HCT116 (cell line): ENCODE results near the gene STAU1. TPM values are rescaled to one million over a fixed set of nuclear protein-coding genes. Genes with fewer than 3 reads are reported as not detected.
A peak's percentile ranks its signal among the peaks of the same experiment; 100 is the strongest.

Experiments used
- ATAC-seq: fragments of 200-7000 bp; cut with Tn5 transposase; 2 replicates; pipeline ENCODE4 v1.9.1; 2020; ENCODE audit warnings: mild to moderate bottlenecking, moderate library complexity
- BruUV-seq: library from RNA; stranded (reverse); fragments of 400-500 nt; replicated peaks from 2 replicates; lab custom pipeline; 2021; lab: Mats Ljungman, UMichigan
- CTCF ChIA-PET: fragments of 300-600 bp; sonication (Branson Sonifier 250); formaldehyde crosslinking; loops from one replicate; lab custom pipeline; 2021; ENCODE audit warnings: antibody characterized with exemption; lab: Charles Lee
- POLR2A ChIA-PET: fragments of 300-600, 350-600 bp; sonication (Branson Sonifier 250); formaldehyde crosslinking; loops from one replicate; lab custom pipeline; 2021; ENCODE audit warnings: antibody characterized with exemption; lab: Charles Lee
- RAD21 ChIA-PET, 2 experiments: fragments of 300-600 bp; sonication (Branson Sonifier 250); formaldehyde crosslinking; loops; one replicate each; lab custom pipeline; 2023; ENCODE audit warnings: low total read pairs in 2 of 2; ENCODE audit not compliant: uncharacterized antibody in 2 of 2, unreplicated experiment in 2 of 2, low non-redundant PET in 1 of 2; lab: Charles Lee
- DNase-seq: peaks from one replicate; pipeline ENCODE4 v3.0.0-alpha.2; 2010; ENCODE audit warnings: low read depth, low spot score
- H2AFZ ChIP-seq: fragments of 200-600 bp; shearing (Covaris generic), sonication (generic); 2 replicates; pipeline ENCODE4 v1.6.1; 2017; ENCODE audit warnings: low read depth, mixed run types, mixed read lengths, antibody characterized with exemption, low read length; ENCODE audit not compliant: poor library complexity, severe bottlenecking
- H3K27ac ChIP-seq: 2 replicates; pipeline ENCODE4 v1.5.1; 2012; ENCODE audit warnings: low read depth, low read length
- H3K27me3 ChIP-seq: fragments of 200-600 bp; sonication (generic); 2 replicates; pipeline ENCODE4 v1.6.1; 2016; ENCODE audit warnings: mixed run types, low read length, mixed read lengths; ENCODE audit not compliant: insufficient read depth
- H3K36me3 ChIP-seq, 2 experiments: fragments of 200-500 bp in 1 of 2; fragments of 200-600 bp in 1 of 2; sonication (Bioruptor generic) in 1 of 2; sonication (generic) in 1 of 2; 2 replicates each; pipeline versions ENCODE4 v1.5.1 to v1.6.1; 2014 to 2016; ENCODE audit warnings: low read length in 2 of 2, inconsistent platforms in 1 of 2, mixed read lengths in 1 of 2, mixed run types in 1 of 2; ENCODE audit not compliant: insufficient read depth in 2 of 2, control insufficient read depth in 1 of 2
- H3K4me1 ChIP-seq, 2 experiments: fragments of 200-600 bp in 1 of 2; sonication (generic) in 1 of 2; 2 replicates each; pipeline versions ENCODE4 v1.5.1 to v1.6.1; 2012 to 2017; ENCODE audit warnings: low read length in 2 of 2, inconsistent platforms in 1 of 2, mild to moderate bottlenecking in 1 of 2, mixed read lengths in 1 of 2, mixed run types in 1 of 2, moderate library complexity in 1 of 2; ENCODE audit not compliant: insufficient read depth in 2 of 2, control insufficient read depth in 1 of 2
- H3K4me2 ChIP-seq: fragments of 200-600 bp; sonication (generic); 2 replicates; pipeline ENCODE4 v1.6.1; 2017; ENCODE audit warnings: mixed run types, low read length, mixed read lengths
- H3K4me3 ChIP-seq, 2 experiments: fragments of 200-600 bp in 1 of 2; sonication (generic) in 1 of 2; replicated peaks in 1 of 2; 2 replicates each; pipeline ENCODE4 v1.5.1; 2011 to 2016; ENCODE audit warnings: low read length in 2 of 2, control low read depth in 1 of 2, low read depth in 1 of 2, mild to moderate bottlenecking in 1 of 2, mixed read lengths in 1 of 2, mixed run types in 1 of 2
- H3K79me2 ChIP-seq: fragments of 200-600 bp; sonication (generic); 2 replicates; pipeline ENCODE4 v1.6.1; 2017; ENCODE audit warnings: mild to moderate bottlenecking, mixed run types, low read length, moderate library complexity, mixed read lengths; ENCODE audit not compliant: insufficient read depth
- H3K9ac ChIP-seq: fragments of 200-600 bp; sonication (generic); 2 replicates; pipeline ENCODE4 v1.6.1; 2016; ENCODE audit warnings: low read length, mixed read lengths
- H3K9me2 ChIP-seq: fragments of 200-600 bp; sonication (generic), shearing (Covaris generic); 2 replicates; pipeline ENCODE4 v1.6.1; 2017; ENCODE audit warnings: mixed run types, mild to moderate bottlenecking, moderate library complexity; ENCODE audit not compliant: insufficient read depth
- H3K9me3 ChIP-seq, 2 experiments: fragments of 200-500 bp in 1 of 2; fragments of 200-600 bp in 1 of 2; sonication (Bioruptor generic) in 1 of 2; sonication (generic) in 1 of 2; 2 replicates each; pipeline ENCODE4 v1.6.1; 2014 to 2017; ENCODE audit warnings: low read length in 2 of 2, mixed read lengths in 2 of 2, inconsistent platforms in 1 of 2, low read depth in 1 of 2, mild to moderate bottlenecking in 1 of 2, mixed run types in 1 of 2, moderate library complexity in 1 of 2; ENCODE audit not compliant: control insufficient read depth in 1 of 2, insufficient read depth in 1 of 2
- H4K20me1 ChIP-seq: fragments of 200-600 bp; sonication (generic), shearing (Covaris generic); 2 replicates; pipeline ENCODE4 v1.6.1; 2017; ENCODE audit warnings: mixed run types, mild to moderate bottlenecking, moderate library complexity; ENCODE audit not compliant: insufficient read depth
- ATF3 ChIP-seq: IDR thresholded peaks from 2 replicates; pipeline ENCODE4 v1.6.1; 2012
- CBX3 ChIP-seq: IDR thresholded peaks from 2 replicates; pipeline ENCODE4 v1.6.1; 2012; ENCODE audit warnings: low read depth
- CTCF ChIP-seq, 3 experiments: fragments of 200-600 bp in 1 of 3; sonication (generic) in 1 of 3; IDR thresholded peaks in 2 of 3; conservative IDR thresholded peaks in 1 of 3; 2 replicates each; pipeline ENCODE4 v1.5.1; 2012 to 2017; ENCODE audit warnings: low read depth in 2 of 3, low read length in 2 of 3, antibody characterized with exemption in 1 of 3, borderline replicate concordance in 1 of 3, control low read depth in 1 of 3, mild to moderate bottlenecking in 1 of 3, mixed read lengths in 1 of 3, mixed run types in 1 of 3, moderate library complexity in 1 of 3; ENCODE audit not compliant: insufficient read depth in 1 of 3
- EGR1 ChIP-seq: IDR thresholded peaks from 2 replicates; pipeline ENCODE4 v1.6.1; 2012; ENCODE audit warnings: low read depth
- ELF1 ChIP-seq: IDR thresholded peaks from 2 replicates; pipeline ENCODE4 v1.6.1; 2012; ENCODE audit warnings: low read depth, borderline replicate concordance
- EZH2 ChIP-seq: fragments of 200-600 bp; sonication (generic); IDR thresholded peaks from 2 replicates; pipeline ENCODE4 v1.6.1; 2017; ENCODE audit warnings: antibody characterized with exemption, mixed run types
- EZH2phosphoT487 ChIP-seq: fragments of 200-600 bp; IDR thresholded peaks from 2 replicates; pipeline ENCODE4 v1.6.1; 2018; ENCODE audit warnings: antibody characterized with exemption, borderline replicate concordance
- FOSL1 ChIP-seq: IDR thresholded peaks from 2 replicates; pipeline ENCODE4 v1.6.1; 2012; ENCODE audit warnings: low read depth
- JUND ChIP-seq: IDR thresholded peaks from 2 replicates; pipeline ENCODE4 v1.6.1; 2012
- POLR2A ChIP-seq: IDR thresholded peaks from 2 replicates; pipeline ENCODE4 v1.7.0; 2011; ENCODE audit warnings: borderline replicate concordance; ENCODE audit not compliant: insufficient read depth, insufficient read length; ENCODE audit errors: extremely low read depth
- POLR2AphosphoS5 ChIP-seq: IDR thresholded peaks from 2 replicates; pipeline ENCODE4 v1.6.1; 2011; ENCODE audit warnings: mild to moderate bottlenecking, low read depth, low read length, moderate library complexity
- SIN3A ChIP-seq: IDR thresholded peaks from 2 replicates; pipeline ENCODE4 v1.6.1; 2012; ENCODE audit warnings: low read depth
- SP1 ChIP-seq: IDR thresholded peaks from 2 replicates; pipeline ENCODE4 v1.6.1; 2012; ENCODE audit warnings: low read depth
- SRF ChIP-seq: IDR thresholded peaks from 2 replicates; pipeline ENCODE4 v1.6.1; 2012; ENCODE audit warnings: low read depth
- TCF7L2 ChIP-seq: IDR thresholded peaks from 2 replicates; pipeline ENCODE4 v1.7.0; 2011; ENCODE audit warnings: borderline replicate concordance, inconsistent platforms; ENCODE audit not compliant: insufficient read depth, insufficient read length; ENCODE audit errors: extremely low read depth
- ZBTB33 ChIP-seq: IDR thresholded peaks from 2 replicates; pipeline ENCODE4 v1.6.1; 2011; ENCODE audit warnings: mild to moderate bottlenecking, low read length, moderate library complexity; ENCODE audit not compliant: insufficient replicate concordance; ENCODE audit errors: extremely low read depth
- ZFX ChIP-seq: fragments of 450-650 bp; IDR thresholded peaks from 2 replicates; pipeline ENCODE4 v1.6.1; 2017
- ZNF274 ChIP-seq: fragments of 200-500 bp; sonication (Bioruptor generic); IDR thresholded peaks from 2 replicates; pipeline ENCODE4 v1.6.1; 2014; ENCODE audit warnings: mild to moderate bottlenecking, low read depth, low read length, inconsistent platforms
- intact Hi-C: fragments of 100-400 bp; cut with micrococcal nuclease; formaldehyde crosslinking; loops from 2 replicates; pipeline ENCODE4 v1.10.0; 2022
- total RNA-seq: library from RNA; stranded (reverse); gene quantifications from one replicate; pipeline ENCODE4 v1.2.1, GENCODE V29; 2021; ENCODE audit not compliant: unreplicated experiment
- TF ChIP-seq, protein P1 (sequence below): IDR thresholded peaks from 2 replicates; pipeline ENCODE4 v1.6.1; 2012; ENCODE audit warnings: low read depth

The STAU1 gene
- total RNA-seq, 1 experiment from 2014 or later = 90.3 TPM

GRCh38 chr20:49187330-49187850, 744 bp downstream of the STAU1 start:
- ATAC-seq = peak; percentile 1; the same call in 1 of the 2 replicates
- no peak for DNase-seq
- Histone ChIP-seq H3K4me2 (peak overlapping the region; percentile 87), H3K79me2 (peaks cover 54% of the 10 kb centered on the region), H3K27me3 (no peaks in the 10 kb centered on the region), H3K36me3 (no peaks in the 10 kb centered on the region), H3K9me3 (no peaks in the 10 kb centered on the region), H3K27ac (peak overlapping the region; percentile 82), H3K9ac (peak overlapping the region; percentile 69), H3K4me3 (peak overlapping the region; percentile 68 to 73), H3K9me2 (no peaks in the 10 kb centered on the region), H3K4me1 (peaks cover 7 to 19% of the 10 kb centered on the region in 2 experiments; a peak in 3 of 4 replicates), H4K20me1 (peaks cover 26% of the 10 kb centered on the region; the same call in 1 of the 2 replicates), H2AFZ (no peak overlapping the region)
- BruUV-seq = no TSS peak
- TF ChIP-seq EGR1 (no peak), SRF (no peak), JUND (no peak), CTCF (IDR thresholded peaks at IDR 0.05 in 2 of 3, conservative IDR thresholded peaks at IDR 0.05 in 1 of 3; ENCODE audit: borderline replicate concordance in 1 of 3, insufficient read depth in 1 of 3, low read depth in 2 of 3, low read length in 2 of 3) (no peak), SP1 (no peak), CBX3 (no peak), ATF3 (no peak), TCF7L2 (no peak), EZH2phosphoT487 (no peak), FOSL1 (no peak), ZBTB33 (no peak), SIN3A (no peak), ZNF274 (no peak), ELF1 (no peak), EZH2 (no peak), POLR2A (no peak), POLR2AphosphoS5 (no peak), ZFX (no peak)
- TF ChIP-seq, protein P1, sequence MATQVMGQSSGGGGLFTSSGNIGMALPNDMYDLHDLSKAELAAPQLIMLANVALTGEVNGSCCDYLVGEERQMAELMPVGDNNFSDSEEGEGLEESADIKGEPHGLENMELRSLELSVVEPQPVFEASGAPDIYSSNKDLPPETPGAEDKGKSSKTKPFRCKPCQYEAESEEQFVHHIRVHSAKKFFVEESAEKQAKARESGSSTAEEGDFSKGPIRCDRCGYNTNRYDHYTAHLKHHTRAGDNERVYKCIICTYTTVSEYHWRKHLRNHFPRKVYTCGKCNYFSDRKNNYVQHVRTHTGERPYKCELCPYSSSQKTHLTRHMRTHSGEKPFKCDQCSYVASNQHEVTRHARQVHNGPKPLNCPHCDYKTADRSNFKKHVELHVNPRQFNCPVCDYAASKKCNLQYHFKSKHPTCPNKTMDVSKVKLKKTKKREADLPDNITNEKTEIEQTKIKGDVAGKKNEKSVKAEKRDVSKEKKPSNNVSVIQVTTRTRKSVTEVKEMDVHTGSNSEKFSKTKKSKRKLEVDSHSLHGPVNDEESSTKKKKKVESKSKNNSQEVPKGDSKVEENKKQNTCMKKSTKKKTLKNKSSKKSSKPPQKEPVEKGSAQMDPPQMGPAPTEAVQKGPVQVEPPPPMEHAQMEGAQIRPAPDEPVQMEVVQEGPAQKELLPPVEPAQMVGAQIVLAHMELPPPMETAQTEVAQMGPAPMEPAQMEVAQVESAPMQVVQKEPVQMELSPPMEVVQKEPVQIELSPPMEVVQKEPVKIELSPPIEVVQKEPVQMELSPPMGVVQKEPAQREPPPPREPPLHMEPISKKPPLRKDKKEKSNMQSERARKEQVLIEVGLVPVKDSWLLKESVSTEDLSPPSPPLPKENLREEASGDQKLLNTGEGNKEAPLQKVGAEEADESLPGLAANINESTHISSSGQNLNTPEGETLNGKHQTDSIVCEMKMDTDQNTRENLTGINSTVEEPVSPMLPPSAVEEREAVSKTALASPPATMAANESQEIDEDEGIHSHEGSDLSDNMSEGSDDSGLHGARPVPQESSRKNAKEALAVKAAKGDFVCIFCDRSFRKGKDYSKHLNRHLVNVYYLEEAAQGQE = no peak
- ChIA-PET POLR2A (no interaction called here), RAD21 (no interaction called here), CTCF (interaction anchor here (1.1 kb wide), 1 partner anchor 30 kb away, joined by 4 read pairs; no protein-coding TSS in a partner anchor)
- intact Hi-C loops = no loop called here
